Measurements from ENCODE around the gene AADACL3. TPM values are rescaled to one million over a fixed set of nuclear protein-coding genes. Genes with fewer than 3 reads are reported as not detected.

Gene AADACL3
- total and polyA plus RNA-seq, 9 of the 15 experiments (the other 6 are each of a cell fraction or from before 2014, with no cell fraction given) = not detected

GRCh38 chr1:12666141-12666735 is 49.7 kb upstream of the AADACL3 start:
- H3K27me3 ChIP-seq (ENCODE audit: control insufficient read depth in 2 of 2, insufficient read depth in 2 of 2, low read length in 2 of 2) = no peaks in the 10 kb centered on the region
- H3K4me1 ChIP-seq (replicated peaks in 1 of 2; ENCODE audit: control insufficient read depth in 2 of 2, insufficient read depth in 2 of 2, low read length in 2 of 2) = no peaks in the 10 kb centered on the region
- DNase-seq (ENCODE audit: extremely low read depth in 1 of 4, low spot score in 3 of 4) (peak in 1 of 4 experiments; percentile 29), FAIRE-seq (no peak), ATAC-seq (peak; percentile 64)
- peak overlapping the region; percentile 6 for H2AFZ ChIP-seq (ENCODE audit: low read depth, low read length)
- H3K27ac ChIP-seq (ENCODE audit: extremely low read depth, low read depth, low read length) = no peak overlapping the region
- no peak overlapping the region for H3K9ac ChIP-seq (ENCODE audit: insufficient read depth in 1 of 2, low read depth in 2 of 2, low read length in 2 of 2)
- H3K9me3 ChIP-seq (replicated peaks; ENCODE audit: control insufficient read depth, insufficient read depth, low read depth, low read length) = no peaks in the 10 kb centered on the region
- no peaks in the 10 kb centered on the region for H3K36me3 ChIP-seq (ENCODE audit: control insufficient read depth, insufficient read depth, low read length)
- intact Hi-C loops (cut with micrococcal nuclease) (loop anchor here (10.0 kb wide), 1 partner anchor 109 kb away; the partner anchor contains the start of gene PRAMEF12), in situ Hi-C loops (cut with MboI) (no loop called here)
- POLR2A ChIA-PET = interaction anchor here (0.6 to 0.7 kb wide), 2 partner anchors 8 to 961 kb away, joined by 3 read pairs; no protein-coding TSS in a partner anchor
- H3K4me3 ChIP-seq = no peak overlapping the region
- no TSS peak for BruUV-seq (replicated peaks)
- no peaks in the 10 kb centered on the region for H3K9me1 ChIP-seq (ENCODE audit: control insufficient read depth, insufficient read depth, low read length)
- no peaks in the 10 kb centered on the region for H4K20me1 ChIP-seq (replicated peaks; ENCODE audit: control insufficient read depth, insufficient read depth, low read length)
- H3K4me2 ChIP-seq (ENCODE audit: insufficient read depth, low read length) = no peak overlapping the region
- H3K79me2 ChIP-seq (ENCODE audit: control insufficient read depth, insufficient read depth, low read length) = no peaks in the 10 kb centered on the region
- WGBS (ENCODE audit: insufficient coverage, low coverage, missing lambda C conversion rate) = 31% methylated on average over 15 of the region's 15 CpGs
- CTCF ChIA-PET (ENCODE audit: low intra/inter-chr PET ratio) = no interaction called here
- no peak for TF ChIP-seq ATF4 (CRISPR knock-in tag; IDR thresholded peaks at IDR 0.05)
- no peak for TF ChIP-seq PRDM10 (IDR thresholded peaks at IDR 0.05; ENCODE audit: partially characterized antibody)
- no peak for TF ChIP-seq FOXJ2 (tag; IDR thresholded peaks at IDR 0.05)
- no peak for TF ChIP-seq CREB5 (CRISPR knock-in tag; IDR thresholded peaks at IDR 0.05)
- no peak for TF ChIP-seq TEAD1 (CRISPR knock-in tag; IDR thresholded peaks at IDR 0.05)
- TF ChIP-seq CREB1 (IDR thresholded peaks at IDR 0.05) = no peak
- 0 out of 2 replicates have a peak, but pooled peaks have one; percentile 41 for TF ChIP-seq CREB1 (CRISPR knock-in tag; IDR thresholded peaks at IDR 0.05)
- TF ChIP-seq BMI1 (IDR thresholded peaks at IDR 0.05; ENCODE audit: low read length) = no peak
- no peak for TF ChIP-seq RBBP5 (IDR thresholded peaks at IDR 0.05; ENCODE audit: borderline replicate concordance, insufficient read depth, low read length, poor library complexity, severe bottlenecking)
